PFSK-1 (cell line): ENCODE results near the gene KCNH4.

Experiments
- FOXP2 ChIP-seq: optimal IDR thresholded peaks from 2 replicates; pipeline ENCODE3; 2011; ENCODE audit warnings: borderline replicate concordance, control low read depth, inconsistent platforms; ENCODE audit not compliant: insufficient read depth; ENCODE audit errors: extremely low read length, extremely low read depth
- POLR2AphosphoS5 ChIP-seq: IDR thresholded peaks from 2 replicates; pipeline ENCODE4 v1.6.1; 2012; ENCODE audit warnings: low read depth, mild to moderate bottlenecking, control low read depth, low read length, moderate library complexity
- SIN3A ChIP-seq: IDR thresholded peaks from 2 replicates; pipeline ENCODE4 v1.6.1; 2012; ENCODE audit warnings: mild to moderate bottlenecking, low read length, moderate library complexity, borderline replicate concordance; ENCODE audit not compliant: insufficient read depth
- TAF1 ChIP-seq: IDR thresholded peaks from 2 replicates; pipeline ENCODE4 v1.6.1; 2012; ENCODE audit warnings: low read length, control low read depth, borderline replicate concordance; ENCODE audit not compliant: insufficient read depth
- TF ChIP-seq, protein P1 (sequence below), 2 experiments: IDR thresholded peaks; 2 replicates each; pipeline versions ENCODE4 v1.6.1 to v1.8.0; 2011 to 2012; ENCODE audit warnings: low read depth in 2 of 2, low read length in 2 of 2, control low read depth in 1 of 2, inconsistent platforms in 1 of 2, mild to moderate bottlenecking in 1 of 2, moderate library complexity in 1 of 2; ENCODE audit not compliant: insufficient read depth in 1 of 2

Gene KCNH4

DNA sequence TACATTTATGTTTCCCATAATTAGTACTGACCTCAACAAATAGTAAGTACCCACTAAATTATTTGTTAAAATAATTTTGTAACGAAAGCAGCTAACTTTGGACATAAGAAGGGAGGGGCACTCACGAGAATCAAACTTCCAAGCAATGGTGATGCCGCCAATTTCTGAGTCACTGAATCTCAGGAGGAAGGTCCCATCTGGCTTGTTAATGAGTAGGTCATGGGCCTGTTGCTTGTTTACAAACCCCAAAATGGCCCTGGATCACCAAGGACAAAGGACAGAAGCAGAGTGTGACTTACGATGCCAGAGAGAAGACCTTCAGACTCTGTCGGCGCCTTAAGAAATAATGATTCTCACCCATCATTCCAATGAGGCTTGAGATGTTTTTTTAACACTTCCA is 29.1 kb upstream of the KCNH4 start:
- TF ChIP-seq TAF1 (no peak), FOXP2 (no peak), SIN3A (no peak), POLR2AphosphoS5 (no peak)
- TF ChIP-seq, protein P1, sequence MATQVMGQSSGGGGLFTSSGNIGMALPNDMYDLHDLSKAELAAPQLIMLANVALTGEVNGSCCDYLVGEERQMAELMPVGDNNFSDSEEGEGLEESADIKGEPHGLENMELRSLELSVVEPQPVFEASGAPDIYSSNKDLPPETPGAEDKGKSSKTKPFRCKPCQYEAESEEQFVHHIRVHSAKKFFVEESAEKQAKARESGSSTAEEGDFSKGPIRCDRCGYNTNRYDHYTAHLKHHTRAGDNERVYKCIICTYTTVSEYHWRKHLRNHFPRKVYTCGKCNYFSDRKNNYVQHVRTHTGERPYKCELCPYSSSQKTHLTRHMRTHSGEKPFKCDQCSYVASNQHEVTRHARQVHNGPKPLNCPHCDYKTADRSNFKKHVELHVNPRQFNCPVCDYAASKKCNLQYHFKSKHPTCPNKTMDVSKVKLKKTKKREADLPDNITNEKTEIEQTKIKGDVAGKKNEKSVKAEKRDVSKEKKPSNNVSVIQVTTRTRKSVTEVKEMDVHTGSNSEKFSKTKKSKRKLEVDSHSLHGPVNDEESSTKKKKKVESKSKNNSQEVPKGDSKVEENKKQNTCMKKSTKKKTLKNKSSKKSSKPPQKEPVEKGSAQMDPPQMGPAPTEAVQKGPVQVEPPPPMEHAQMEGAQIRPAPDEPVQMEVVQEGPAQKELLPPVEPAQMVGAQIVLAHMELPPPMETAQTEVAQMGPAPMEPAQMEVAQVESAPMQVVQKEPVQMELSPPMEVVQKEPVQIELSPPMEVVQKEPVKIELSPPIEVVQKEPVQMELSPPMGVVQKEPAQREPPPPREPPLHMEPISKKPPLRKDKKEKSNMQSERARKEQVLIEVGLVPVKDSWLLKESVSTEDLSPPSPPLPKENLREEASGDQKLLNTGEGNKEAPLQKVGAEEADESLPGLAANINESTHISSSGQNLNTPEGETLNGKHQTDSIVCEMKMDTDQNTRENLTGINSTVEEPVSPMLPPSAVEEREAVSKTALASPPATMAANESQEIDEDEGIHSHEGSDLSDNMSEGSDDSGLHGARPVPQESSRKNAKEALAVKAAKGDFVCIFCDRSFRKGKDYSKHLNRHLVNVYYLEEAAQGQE (IDR thresholded peaks at IDR 0.05; ENCODE audit: insufficient read depth in 1 of 2, low read depth in 2 of 2, low read length in 2 of 2): no peak

DNA sequence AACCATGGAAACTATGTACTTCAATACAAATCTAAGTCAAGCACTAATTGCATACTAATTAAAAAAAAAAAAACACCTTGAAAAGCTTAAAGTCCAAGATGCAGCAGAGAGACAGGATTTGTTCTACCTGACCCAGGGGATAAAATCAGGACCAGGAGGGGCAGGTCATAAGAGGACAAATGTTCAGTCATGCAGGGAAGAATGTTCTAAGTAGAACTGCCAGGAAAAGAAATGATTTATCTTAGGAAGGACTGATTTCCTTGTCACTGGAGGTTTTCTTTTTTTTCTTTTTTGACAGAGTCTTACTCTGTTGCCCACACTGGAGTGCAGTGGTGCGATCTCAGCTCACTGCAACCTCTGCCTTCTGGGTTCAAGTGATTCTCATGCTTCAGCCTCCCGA is 22.4 kb upstream of the KCNH4 start:
- no peak for TF ChIP-seq FOXP2
- TF ChIP-seq TAF1: no peak
- TF ChIP-seq, protein P1 (IDR thresholded peaks at IDR 0.05; ENCODE audit: insufficient read depth in 1 of 2, low read depth in 2 of 2, low read length in 2 of 2): no peak
- no peak for TF ChIP-seq SIN3A
- no peak for TF ChIP-seq POLR2AphosphoS5

DNA sequence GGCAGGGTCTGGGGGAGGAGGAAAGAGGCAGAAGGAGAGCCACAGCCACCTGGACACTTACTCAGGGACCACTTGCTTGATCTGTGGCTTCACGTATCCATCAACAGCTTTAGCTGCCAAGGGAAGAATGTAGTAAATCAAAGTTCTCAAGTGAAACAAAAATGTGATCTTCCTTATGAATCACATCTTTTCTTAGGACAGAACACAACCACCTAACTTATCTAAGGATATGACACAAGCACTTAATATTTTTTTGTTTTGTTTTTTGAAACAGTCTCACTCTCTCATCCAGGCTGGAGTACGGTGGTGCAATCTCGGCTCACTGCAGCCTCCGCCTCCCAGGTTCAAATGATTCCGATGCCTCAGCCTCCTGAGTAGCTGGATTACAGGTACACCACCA is 21.8 kb upstream of the KCNH4 start:
- TF ChIP-seq SIN3A (no peak), TAF1 (no peak), FOXP2 (no peak), POLR2AphosphoS5 (no peak)
- TF ChIP-seq, protein P1 (IDR thresholded peaks at IDR 0.05; ENCODE audit: insufficient read depth in 1 of 2, low read depth in 2 of 2, low read length in 2 of 2): no peak

DNA sequence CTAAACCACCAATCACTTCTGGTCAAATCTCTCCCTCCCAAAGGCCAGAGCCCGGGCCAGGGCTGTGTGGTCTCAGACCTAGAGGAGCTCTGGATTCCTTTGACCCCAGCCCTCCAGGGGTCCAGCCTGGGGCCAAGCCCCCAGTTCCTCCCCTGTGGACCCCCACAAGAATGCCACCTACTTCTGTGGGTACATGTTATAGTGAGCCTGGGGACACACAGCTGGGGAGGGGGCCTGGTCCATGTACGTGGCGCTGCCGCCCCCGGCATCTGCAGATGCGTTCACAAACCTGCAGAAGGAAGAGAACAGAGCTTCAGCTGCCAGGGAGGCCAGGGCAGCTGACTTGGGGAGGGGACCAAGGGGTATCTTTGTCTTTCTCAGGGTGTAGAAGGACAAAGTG is 21.2 kb upstream of the KCNH4 start:
- TF ChIP-seq SIN3A (no peak), TAF1 (no peak), FOXP2 (no peak), POLR2AphosphoS5 (no peak)
- TF ChIP-seq, protein P1 (IDR thresholded peaks at IDR 0.05; ENCODE audit: insufficient read depth in 1 of 2, low read depth in 2 of 2, low read length in 2 of 2): no peak

DNA sequence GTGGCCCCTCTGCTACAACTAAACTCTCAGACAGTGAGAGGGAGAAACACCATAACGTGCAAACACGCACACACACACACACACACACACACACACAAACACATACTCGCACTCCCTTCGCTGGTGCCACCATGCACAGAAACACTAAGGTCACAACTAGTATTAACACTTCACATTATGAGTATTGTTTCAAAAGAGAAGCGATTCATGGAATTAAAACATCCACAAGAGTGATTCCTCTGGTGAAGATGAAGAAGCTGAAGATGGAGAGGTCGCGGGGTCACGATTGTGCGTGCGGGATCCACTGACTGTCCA is 20.5 kb upstream of the KCNH4 start:
- TF ChIP-seq POLR2AphosphoS5: no peak
- TF ChIP-seq TAF1: no peak
- TF ChIP-seq FOXP2: no peak
- no peak for TF ChIP-seq SIN3A
- TF ChIP-seq, protein P1 (IDR thresholded peaks at IDR 0.05; ENCODE audit: insufficient read depth in 1 of 2, low read depth in 2 of 2, low read length in 2 of 2): no peak
